IMR-90 (cell line): ENCODE data around the gene OMG. TPM values are rescaled to one million over a fixed set of nuclear protein-coding genes. Genes with fewer than 3 reads are reported as not detected.

ENCODE experiments used
- ATAC-seq: fragments of 200-7000 bp; cut with Tn5 transposase; 2 replicates; pipeline ENCODE4 v1.9.1; 2020; ENCODE audit warnings: low read depth, mild to moderate bottlenecking, moderate library complexity
- BruUV-seq: library from RNA; stranded (reverse); fragments of 400-500 nt; replicated peaks from 2 replicates; lab custom pipeline; 2021; lab: Mats Ljungman, UMichigan
- CTCF ChIA-PET: fragments of 300-600 bp; formaldehyde crosslinking; extraction: SDS; loops from one replicate; lab custom pipeline; 2021; ENCODE audit warnings: antibody characterized with exemption; lab: Yijun Ruan, JAX
- POLR2A ChIA-PET: fragments of 300-600 bp; sonication (Branson Sonifier 250); formaldehyde crosslinking; loops from one replicate; lab custom pipeline; 2022; ENCODE audit warnings: antibody characterized with exemption; ENCODE audit not compliant: unreplicated experiment; lab: Charles Lee
- DNase-seq: peaks from one replicate; pipeline ENCODE4 v3.0.0; 2013
- H2AFZ ChIP-seq: replicated peaks from 2 replicates; pipeline ENCODE3; 2013; ENCODE audit warnings: low read length, mild to moderate bottlenecking; ENCODE audit not compliant: poor library complexity
- H2AK5ac ChIP-seq: 2 replicates; pipeline ENCODE4 v1.6.1; 2013; ENCODE audit warnings: low read depth, low read length, inconsistent platforms
- H2AK9ac ChIP-seq: replicated peaks from 2 replicates; pipeline ENCODE3; 2013; ENCODE audit warnings: mild to moderate bottlenecking, low read depth, low read length, moderate library complexity; ENCODE audit not compliant: poor library complexity
- H2BK120ac ChIP-seq: 2 replicates; pipeline ENCODE4 v1.6.1; 2013; ENCODE audit warnings: low read depth, low read length, inconsistent platforms
- H2BK15ac ChIP-seq: 3 replicates; pipeline ENCODE4 v1.6.1; 2013; ENCODE audit warnings: low read depth, low read length, inconsistent platforms
- H2BK20ac ChIP-seq: 2 replicates; pipeline ENCODE4 v1.6.1; 2013; ENCODE audit warnings: low read depth, mild to moderate bottlenecking, inconsistent platforms, low read length, moderate library complexity
- H2BK5ac ChIP-seq: 2 replicates; pipeline ENCODE4 v1.6.1; 2013; ENCODE audit warnings: mild to moderate bottlenecking, low read depth, low read length, inconsistent platforms; ENCODE audit not compliant: poor library complexity, severe bottlenecking
- H3K14ac ChIP-seq: replicated peaks from 2 replicates; pipeline ENCODE4 v1.6.1; 2013; ENCODE audit warnings: low read depth, low read length, inconsistent platforms
- H3K18ac ChIP-seq: 2 replicates; pipeline ENCODE4 v1.6.1; 2013; ENCODE audit warnings: low read depth, low read length, control low read depth
- H3K23ac ChIP-seq: 2 replicates; pipeline ENCODE4 v1.6.1; 2013; ENCODE audit warnings: low read depth, low read length, inconsistent platforms
- H3K27ac ChIP-seq: 2 replicates; pipeline ENCODE4 v1.5.1; 2013; ENCODE audit warnings: mild to moderate bottlenecking, control low read depth, low read length; ENCODE audit not compliant: insufficient read depth
- H3K27me3 ChIP-seq: 2 replicates; pipeline ENCODE4 v1.6.1; 2013; ENCODE audit warnings: low read length; ENCODE audit not compliant: control insufficient read depth, insufficient read depth
- H3K36me3 ChIP-seq: 2 replicates; pipeline ENCODE4 v1.6.1; 2013; ENCODE audit warnings: low read length, mixed read lengths; ENCODE audit not compliant: control insufficient read depth, insufficient read depth
- H3K4ac ChIP-seq: 2 replicates; pipeline ENCODE4 v1.6.1; 2013; ENCODE audit warnings: low read depth, low read length, inconsistent platforms
- H3K4me1 ChIP-seq: 2 replicates; pipeline ENCODE4 v1.6.1; 2013; ENCODE audit warnings: low read length, mixed read lengths; ENCODE audit not compliant: control insufficient read depth, insufficient read depth
- H3K4me2 ChIP-seq: 2 replicates; pipeline ENCODE4 v1.6.1; 2013; ENCODE audit warnings: low read depth, mild to moderate bottlenecking, control low read depth, low read length, moderate library complexity
- H3K4me3 ChIP-seq: 2 replicates; pipeline ENCODE4 v1.5.1; 2013; ENCODE audit warnings: low read depth, mild to moderate bottlenecking, control low read depth, low read length, moderate library complexity; ENCODE audit not compliant: insufficient read depth
- H3K56ac ChIP-seq: 2 replicates; pipeline ENCODE4 v1.6.1; 2013; ENCODE audit warnings: low read length, inconsistent platforms; ENCODE audit not compliant: insufficient read depth; ENCODE audit errors: extremely low read depth
- H3K79me1 ChIP-seq, 2 experiments: 2 replicates each; pipeline ENCODE4 v1.6.1; 2013; ENCODE audit warnings: low read length in 2 of 2, inconsistent platforms in 1 of 2, low read depth in 1 of 2
- H3K9ac ChIP-seq: 2 replicates; pipeline ENCODE4 v1.6.1; 2013; ENCODE audit warnings: low read depth, low read length, control low read depth
- H3K9me1 ChIP-seq: 2 replicates; pipeline ENCODE4 v1.6.1; 2013; ENCODE audit warnings: low read length, inconsistent platforms; ENCODE audit not compliant: insufficient read depth
- H3K9me3 ChIP-seq: 2 replicates; pipeline ENCODE4 v1.6.1; 2013; ENCODE audit warnings: low read length; ENCODE audit not compliant: control insufficient read depth, insufficient read depth
- H4K20me1 ChIP-seq: 2 replicates; pipeline ENCODE4 v1.6.1; 2013; ENCODE audit warnings: low read length, inconsistent platforms; ENCODE audit not compliant: insufficient read depth
- H4K5ac ChIP-seq: 2 replicates; pipeline ENCODE4 v1.6.1; 2013; ENCODE audit warnings: mild to moderate bottlenecking, low read depth, low read length, control low read depth
- H4K8ac ChIP-seq, 2 experiments: 2 replicates each; pipeline ENCODE4 v1.6.1; 2013; ENCODE audit warnings: low read depth in 2 of 2, low read length in 2 of 2, control low read depth in 1 of 2, inconsistent platforms in 1 of 2
- H4K91ac ChIP-seq: 2 replicates; pipeline ENCODE4 v1.6.1; 2013; ENCODE audit warnings: low read depth, low read length, inconsistent platforms; ENCODE audit not compliant: insufficient read depth
- BHLHE40 ChIP-seq: fragments of 150-350 bp; IDR thresholded peaks from 2 replicates; pipeline ENCODE4 v1.6.1; 2016; ENCODE audit warnings: mild to moderate bottlenecking, low read depth, low read length
- CEBPB ChIP-seq: IDR thresholded peaks from 2 replicates; pipeline ENCODE4 v1.6.1; 2012; ENCODE audit warnings: low read depth, low read length, improper control_type of control experiment
- CHD1 ChIP-seq: IDR thresholded peaks from 2 replicates; pipeline ENCODE4 v1.6.1; 2012; ENCODE audit warnings: low read depth, low read length, improper control_type of control experiment
- CTCF ChIP-seq: conservative IDR thresholded peaks from 2 replicates; pipeline ENCODE4 v1.5.1; 2012; ENCODE audit warnings: mild to moderate bottlenecking, low read depth, low read length, improper control_type of control experiment
- FOS ChIP-seq: fragments of 150-350 bp; IDR thresholded peaks from 2 replicates; pipeline ENCODE4 v1.6.1; 2016; ENCODE audit warnings: low read depth, low read length
- MAFK ChIP-seq: IDR thresholded peaks from 2 replicates; pipeline ENCODE4 v1.6.1; 2012; ENCODE audit warnings: low read depth, low read length, improper control_type of control experiment
- MAZ ChIP-seq: IDR thresholded peaks from 2 replicates; pipeline ENCODE4 v1.6.1; 2012; ENCODE audit warnings: low read depth, mild to moderate bottlenecking, low read length, improper control_type of control experiment, moderate library complexity, borderline replicate concordance
- NFE2L2 ChIP-seq: fragments of 150-350 bp; IDR thresholded peaks from 2 replicates; pipeline ENCODE4 v1.6.1; 2016; ENCODE audit warnings: low read depth, mild to moderate bottlenecking, low read length
- POLR2A ChIP-seq: IDR thresholded peaks from 2 replicates; pipeline ENCODE4 v1.6.1; 2012; ENCODE audit warnings: mild to moderate bottlenecking, low read depth, low read length
- RAD21 ChIP-seq: IDR thresholded peaks from 2 replicates; pipeline ENCODE4 v1.6.1; 2012; ENCODE audit warnings: low read length, improper control_type of control experiment
- RCOR1 ChIP-seq: IDR thresholded peaks from 2 replicates; pipeline ENCODE4 v1.6.1; 2012; ENCODE audit warnings: mild to moderate bottlenecking, low read length, improper control_type of control experiment; ENCODE audit not compliant: insufficient replicate concordance
- RFX5 ChIP-seq: IDR thresholded peaks from 2 replicates; pipeline ENCODE4 v1.8.0; 2012; ENCODE audit warnings: low read depth, mild to moderate bottlenecking, low read length, moderate library complexity
- SMC3 ChIP-seq: fragments of 150-350 bp; IDR thresholded peaks from 2 replicates; pipeline ENCODE4 v1.6.1; 2016; ENCODE audit warnings: low read depth, mild to moderate bottlenecking, antibody characterized with exemption, low read length, moderate library complexity
- WGBS, 2 experiments: methylation state at CpG; one replicate each; pipeline versions ENCODE4 v1.1.5 to v1.1.7; 2013; ENCODE audit warnings: missing lambda C conversion rate in 2 of 2; ENCODE audit not compliant: insufficient read length in 1 of 2; ENCODE audit errors: extremely low coverage in 2 of 2; 5-methylcytosine and 5-hydroxymethylcytosine counted together
- dilution Hi-C: fragments of 300-500 bp; cut with HindIII; formaldehyde crosslinking; loops from one replicate; pipeline ENCODE4 v1.14.3; 2018; ENCODE audit warnings: low sequenced_read_pairs; ENCODE audit not compliant: unreplicated experiment
- in situ Hi-C: fragments of 300-500 bp; cut with MboI; formaldehyde crosslinking; loops from 3 replicates; pipeline ENCODE4 v1.14.3; 2019; ENCODE audit warnings: low sequenced_read_pairs, inconsistent platforms, mixed read lengths
- intact Hi-C: fragments of 100-400 bp; cut with micrococcal nuclease; formaldehyde crosslinking; loops from 2 replicates; pipeline ENCODE4 v1.10.0; 2022
- polyA plus RNA-seq, 3 experiments: library from polyadenylated mRNA; depleted of rRNA; stranded (reverse); fragments of >200 nt; gene quantifications; 2 replicates each; pipeline ENCODE4 v1.2.3, GENCODE V29; 2012; ENCODE audit warnings: low replicate concordance in 1 of 3
- total RNA-seq: library from RNA; depleted of rRNA; stranded (reverse); fragments of >200 nt; gene quantifications from 2 replicates; pipeline ENCODE4 v1.2.3, GENCODE V29; 2012

OMG gene
- total and polyA plus RNA-seq, 2 of the 4 experiments (the other 2 are of a cell fraction) = 0.18 TPM; not detected in 1

DNA sequence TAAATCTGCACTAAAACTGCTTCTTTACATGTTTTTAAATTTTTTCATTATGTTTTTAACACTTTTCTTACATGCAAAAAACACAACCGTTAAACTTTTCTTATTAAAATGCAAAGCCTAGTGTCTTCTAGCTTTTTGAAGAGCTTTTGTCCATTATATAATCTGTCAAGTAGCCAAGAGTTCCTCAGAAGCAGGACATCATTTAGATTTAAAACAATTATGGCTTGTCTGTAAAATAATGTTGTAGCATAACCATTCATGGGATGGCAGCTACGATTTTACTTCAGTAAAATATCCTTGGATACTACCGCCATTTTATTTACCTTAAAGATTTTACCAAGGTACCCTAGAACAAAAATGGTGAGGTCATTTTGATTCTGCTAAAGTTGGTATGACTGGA, 2.8 kb downstream of the OMG start:
- ATAC-seq (no peak), DNase-seq (no peak)
- POLR2A ChIA-PET = no interaction called here
- Histone ChIP-seq H2BK15ac (no peak overlapping the region), H3K23ac (no peak overlapping the region), H3K4me2 (no peak overlapping the region), H3K14ac (no peak overlapping the region), H4K20me1 (no peaks in the 10 kb centered on the region; the same call in 1 of the 2 replicates), H3K79me1 (peaks cover 9 to 31% of the 10 kb centered on the region in 2 experiments), H2AFZ (no peak overlapping the region), H4K91ac (no peak overlapping the region), H2BK20ac (no peak overlapping the region), H3K18ac (no peak overlapping the region), H4K5ac (no peak overlapping the region), H4K8ac (no peak overlapping the region), H2AK9ac (no peak overlapping the region), H3K9ac (no peak overlapping the region), H2AK5ac (no peak overlapping the region), H3K9me3 (no peaks in the 10 kb centered on the region), H3K4me1 (no peaks in the 10 kb centered on the region), H2BK120ac (no peak overlapping the region), H3K4ac (no peak overlapping the region), H3K27me3 (no peaks in the 10 kb centered on the region), H3K4me3 (no peak overlapping the region), H3K36me3 (no peaks in the 10 kb centered on the region; the same call in 1 of the 2 replicates), H2BK5ac (no peak overlapping the region), H3K9me1 (no peaks in the 10 kb centered on the region; the same call in 1 of the 2 replicates), H3K27ac (no peak overlapping the region), H3K56ac (no peak overlapping the region)
- no TSS peak for BruUV-seq
- no CpG with 5 or more reads among the region's 3 CpGs for WGBS, 2 experiments
- in situ Hi-C loops (no loop called here), dilution Hi-C loops (no loop called here), intact Hi-C loops (no loop called here)
- no peak for TF ChIP-seq RCOR1
- TF ChIP-seq MAFK = no peak
- no peak for TF ChIP-seq NFE2L2
- TF ChIP-seq MAZ = no peak
- TF ChIP-seq RAD21 = no peak
- no peak for TF ChIP-seq SMC3
- TF ChIP-seq RFX5 = no peak
- TF ChIP-seq FOS = no peak
- no peak for TF ChIP-seq CTCF
- no peak for TF ChIP-seq CHD1
- no peak for TF ChIP-seq BHLHE40
- TF ChIP-seq CEBPB = no peak
- TF ChIP-seq POLR2A = no peak
- CTCF ChIA-PET = no interaction called here
